Breast epithelium (tissue), 4 donors: ENCODE measurements around the gene MXRA5. TPM values are rescaled to one million over a fixed set of nuclear protein-coding genes. Genes with fewer than 3 reads are reported as not detected.

Experiments
- DNase-seq, 2 donors: peaks; one replicate each; pipeline ENCODE4 v3.0.0-alpha.2; 2019; ENCODE audit warnings: low spot score in 2 of 2
- H3K27ac ChIP-seq, 2 donors: fragments of 200-600 bp; sonication (generic) in 1 of 2; one replicate each; pipeline ENCODE4 v1.5.1; 2016 to 2019; ENCODE audit warnings: mild to moderate bottlenecking in 1 of 2
- H3K27me3 ChIP-seq, 2 donors: fragments of 200-600 bp; sonication (generic) in 1 of 2; one replicate each; pipeline versions ENCODE4 v1.5.1 to v1.6.0; 2017 to 2019; ENCODE audit warnings: control low read depth in 1 of 2, mild to moderate bottlenecking in 1 of 2
- H3K36me3 ChIP-seq: fragments of 200-600 bp; one replicate; pipeline ENCODE4 v1.5.1; 2019
- H3K4me1 ChIP-seq, 2 donors: fragments of 200-600 bp; sonication (generic); one replicate each; pipeline ENCODE4 v1.5.1; 2016 to 2019; ENCODE audit warnings: control low read depth in 1 of 2
- H3K4me3 ChIP-seq, 3 donors: fragments of 200-600 bp; sonication (generic); 1 replicate in 2 of 3; 2 replicates in 1 of 3; pipeline ENCODE4 v1.5.1; 2016 to 2019; ENCODE audit warnings: mild to moderate bottlenecking in 3 of 3, moderate library complexity in 2 of 3
- H3K9me3 ChIP-seq, 2 donors: fragments of 200-600 bp; sonication (generic) in 1 of 2; one replicate each; pipeline ENCODE4 v1.5.1; 2016 to 2019; ENCODE audit warnings: control low read depth in 1 of 2
- POLR2A ChIP-seq: fragments of 450-650 bp; IDR thresholded peaks from one replicate; pipeline ENCODE4 v1.6.1; 2016; ENCODE audit warnings: antibody characterized with exemption, mild to moderate bottlenecking, moderate library complexity
- POLR2AphosphoS5 ChIP-seq, 3 donors: sonication (generic); formaldehyde crosslinking; IDR thresholded peaks; one replicate each; pipeline ENCODE4 v1.6.1; 2017; ENCODE audit warnings: antibody characterized with exemption in 3 of 3
- intact Hi-C: fragments of 100-400 bp; cut with DNase I; formaldehyde crosslinking; loops from one replicate; pipeline ENCODE4 v1.15.1; 2023; ENCODE audit warnings: low total_unique reads
- total RNA-seq, 3 donors: library from RNA; depleted of rRNA; stranded (reverse); fragments of >200 nt; gene quantifications; one replicate each; pipeline ENCODE4 v1.1.0, GENCODE V29; 2016
- TF ChIP-seq, protein P1 (sequence below), 3 donors: fragments of 450-650 bp; IDR thresholded peaks; one replicate each; pipeline ENCODE4 v1.5.1; 2016 to 2017; ENCODE audit warnings: antibody characterized with exemption in 3 of 3, mild to moderate bottlenecking in 3 of 3, moderate library complexity in 3 of 3

Gene MXRA5
- total RNA-seq, 3 donors from 2014 or later = 2.1 to 6.6 (median 2.9) TPM

DNA sequence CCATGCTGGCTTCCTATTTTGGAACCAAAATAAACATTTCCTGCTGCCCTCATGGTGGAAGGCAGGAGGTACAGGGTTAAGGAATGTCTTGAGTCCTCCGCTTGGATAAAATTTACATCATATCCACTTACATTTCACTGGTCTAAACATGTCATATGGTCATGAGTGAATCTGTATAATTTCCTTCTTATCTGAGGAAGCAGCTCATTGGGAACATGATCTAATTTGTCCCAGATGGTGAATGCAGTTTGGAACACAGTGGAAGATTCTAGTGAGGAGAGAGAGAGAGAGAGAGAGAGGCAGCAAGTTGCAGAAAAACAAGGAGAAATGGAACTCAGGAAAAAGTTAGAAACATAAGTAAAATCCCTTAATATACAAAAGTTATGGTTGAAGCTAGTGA lies 46.8 kb downstream of the MXRA5 start:
- Histone ChIP-seq H3K4me3 (no peak overlapping the region), H3K9me3 (no peaks in the 10 kb centered on the region), H3K4me1 (no peaks in the 10 kb centered on the region), H3K27me3 (peaks cover 0 to 4% of the 10 kb centered on the region in 2 donors), H3K36me3 (no peaks in the 10 kb centered on the region), H3K27ac (no peak overlapping the region)
- no peak for DNase-seq
- intact Hi-C loops = no loop called here
- TF ChIP-seq POLR2AphosphoS5 (IDR thresholded peaks at IDR 0.05) = no peak
- TF ChIP-seq, protein P1, sequence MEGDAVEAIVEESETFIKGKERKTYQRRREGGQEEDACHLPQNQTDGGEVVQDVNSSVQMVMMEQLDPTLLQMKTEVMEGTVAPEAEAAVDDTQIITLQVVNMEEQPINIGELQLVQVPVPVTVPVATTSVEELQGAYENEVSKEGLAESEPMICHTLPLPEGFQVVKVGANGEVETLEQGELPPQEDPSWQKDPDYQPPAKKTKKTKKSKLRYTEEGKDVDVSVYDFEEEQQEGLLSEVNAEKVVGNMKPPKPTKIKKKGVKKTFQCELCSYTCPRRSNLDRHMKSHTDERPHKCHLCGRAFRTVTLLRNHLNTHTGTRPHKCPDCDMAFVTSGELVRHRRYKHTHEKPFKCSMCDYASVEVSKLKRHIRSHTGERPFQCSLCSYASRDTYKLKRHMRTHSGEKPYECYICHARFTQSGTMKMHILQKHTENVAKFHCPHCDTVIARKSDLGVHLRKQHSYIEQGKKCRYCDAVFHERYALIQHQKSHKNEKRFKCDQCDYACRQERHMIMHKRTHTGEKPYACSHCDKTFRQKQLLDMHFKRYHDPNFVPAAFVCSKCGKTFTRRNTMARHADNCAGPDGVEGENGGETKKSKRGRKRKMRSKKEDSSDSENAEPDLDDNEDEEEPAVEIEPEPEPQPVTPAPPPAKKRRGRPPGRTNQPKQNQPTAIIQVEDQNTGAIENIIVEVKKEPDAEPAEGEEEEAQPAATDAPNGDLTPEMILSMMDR (IDR thresholded peaks at IDR 0.05) = no peak
- TF ChIP-seq POLR2A = no peak

- Histone ChIP-seq H3K27me3 (peaks cover 0 to 4% of the 10 kb centered on the region in 2 donors), H3K9me3 (no peaks in the 10 kb centered on the region), H3K27ac (no peak overlapping the region), H3K4me1 (no peaks in the 10 kb centered on the region), H3K36me3 (no peaks in the 10 kb centered on the region), H3K4me3 (no peak overlapping the region)
- intact Hi-C loops = no loop called here
- TF ChIP-seq POLR2A = no peak
- no peak for TF ChIP-seq POLR2AphosphoS5 (IDR thresholded peaks at IDR 0.05)
- TF ChIP-seq, protein P1 (IDR thresholded peaks at IDR 0.05) = no peak
- no peak for DNase-seq
These were observed 50.7 kb downstream of the MXRA5 start for GRCh38 chrX:3295731-3296130.

DNA sequence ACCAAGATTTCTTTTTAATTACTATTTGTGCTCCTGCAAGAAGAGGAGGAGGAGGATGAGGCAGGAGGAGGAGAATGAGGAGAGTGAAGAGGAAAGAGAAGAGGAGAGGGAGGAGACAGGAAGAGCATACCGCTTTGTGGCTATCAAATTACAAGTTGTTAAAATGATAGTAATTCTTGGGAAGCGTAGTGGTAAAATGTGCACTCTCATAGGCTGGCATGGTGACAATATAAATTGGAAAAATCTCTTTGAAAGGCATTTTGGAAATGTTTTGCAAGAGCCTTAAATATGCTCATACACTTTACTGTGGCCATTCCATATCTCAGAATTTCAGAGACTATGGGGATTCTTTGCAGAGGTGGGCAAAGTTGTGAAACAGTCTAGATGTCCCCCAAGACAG lies 53.2 kb downstream of the MXRA5 start:
- no peak for TF ChIP-seq POLR2AphosphoS5 (IDR thresholded peaks at IDR 0.05)
- no peak for TF ChIP-seq POLR2A
- TF ChIP-seq, protein P1 (IDR thresholded peaks at IDR 0.05) = no peak
- Histone ChIP-seq H3K27ac (no peak overlapping the region), H3K27me3 (no peaks in the 10 kb centered on the region), H3K4me1 (no peaks in the 10 kb centered on the region), H3K4me3 (no peak overlapping the region), H3K9me3 (no peaks in the 10 kb centered on the region), H3K36me3 (no peaks in the 10 kb centered on the region)
- no peak for DNase-seq
- intact Hi-C loops = no loop called here

GRCh38 chrX:3290561-3290960 lies 55.9 kb downstream of the MXRA5 start:
- no peaks in the 10 kb centered on the region for H3K27me3 ChIP-seq
- H3K4me3 ChIP-seq = no peak overlapping the region
- no peak for DNase-seq
- no peaks in the 10 kb centered on the region for H3K36me3 ChIP-seq
- H3K27ac ChIP-seq = no peak overlapping the region
- H3K4me1 ChIP-seq = no peaks in the 10 kb centered on the region
- intact Hi-C loops = no loop called here
- TF ChIP-seq POLR2AphosphoS5 (IDR thresholded peaks at IDR 0.05) = no peak
- TF ChIP-seq, protein P1 (IDR thresholded peaks at IDR 0.05) = no peak
- no peaks in the 10 kb centered on the region for H3K9me3 ChIP-seq

GRCh38 chrX:3286196-3286945 lies 60.1 kb downstream of the MXRA5 start:
- DNase-seq = no peak
- H3K4me3 ChIP-seq = no peak overlapping the region
- H3K4me1 ChIP-seq = no peaks in the 10 kb centered on the region
- no peaks in the 10 kb centered on the region for H3K27me3 ChIP-seq
- no peak for TF ChIP-seq POLR2A
- no peak for TF ChIP-seq POLR2AphosphoS5 (IDR thresholded peaks at IDR 0.05)
- TF ChIP-seq, protein P1 (IDR thresholded peaks at IDR 0.05) = no peak
- H3K27ac ChIP-seq = no peak overlapping the region
- H3K9me3 ChIP-seq = no peaks in the 10 kb centered on the region
- no peaks in the 10 kb centered on the region for H3K36me3 ChIP-seq
- intact Hi-C loops = no loop called here
